ACC112 (cell line): ENCODE data around the gene GPR84.
A peak's percentile ranks its signal among the peaks of the same experiment; 100 is the strongest.

Experiments
- H2AFZ ChIP-seq: fragments of 200-600 bp; sonication (generic); one replicate; pipeline ENCODE4 v1.6.0; 2017; ENCODE audit warnings: antibody characterized with exemption, low read length; ENCODE audit not compliant: unreplicated experiment
- H3K27ac ChIP-seq: fragments of 200-600 bp; sonication (generic); 2 replicates; pipeline ENCODE4 v1.5.1; 2014; ENCODE audit warnings: low read depth, mild to moderate bottlenecking, antibody characterized with exemption, low read length, moderate library complexity
- H3K27me3 ChIP-seq: fragments of 200-600 bp; sonication (generic); 2 replicates; pipeline ENCODE4 v1.6.1; 2014; ENCODE audit warnings: mild to moderate bottlenecking, antibody characterized with exemption, low read length, moderate library complexity, mixed read lengths; ENCODE audit not compliant: insufficient read depth
- H3K36me3 ChIP-seq: fragments of 200-600 bp; sonication (generic); 2 replicates; pipeline ENCODE4 v1.6.1; 2016; ENCODE audit warnings: mild to moderate bottlenecking, antibody characterized with exemption, low read length, moderate library complexity, mixed read lengths; ENCODE audit not compliant: insufficient read depth
- H3K4me1 ChIP-seq: fragments of 200-600 bp; sonication (generic); one replicate; pipeline ENCODE4 v1.6.1; 2016; ENCODE audit warnings: low read length, mixed read lengths; ENCODE audit not compliant: insufficient read depth, unreplicated experiment, control insufficient read depth
- H3K4me3 ChIP-seq: fragments of 200-600 bp; sonication (generic); 2 replicates; pipeline ENCODE4 v1.5.1; 2014; ENCODE audit warnings: mild to moderate bottlenecking, low read depth, low read length
- H3K79me2 ChIP-seq: fragments of 200-600 bp; sonication (generic); one replicate; pipeline ENCODE4 v1.6.0; 2016; ENCODE audit warnings: low read length; ENCODE audit not compliant: control insufficient read depth, unreplicated experiment, insufficient read depth

Gene GPR84

GRCh38 chr12:54373649-54374561 lies 9.6 kb upstream of the GPR84 start:
- H3K27ac ChIP-seq, result peak overlapping the region; percentile 50
- no peak overlapping the region for H3K4me3 ChIP-seq
- no peaks in the 10 kb centered on the region for H3K36me3 ChIP-seq
- no peaks in the 10 kb centered on the region for H3K79me2 ChIP-seq
- H3K4me1 ChIP-seq, result peaks cover 59% of the 10 kb centered on the region
- no peaks in the 10 kb centered on the region for H3K27me3 ChIP-seq
- H2AFZ ChIP-seq, result no peak overlapping the region

GRCh38 chr12:54372113-54372806 lies 8.0 kb upstream of the GPR84 start:
- Histone ChIP-seq H2AFZ (no peak overlapping the region), H3K27me3 (no peaks in the 10 kb centered on the region), H3K27ac (peak overlapping the region; percentile 58), H3K36me3 (no peaks in the 10 kb centered on the region), H3K4me3 (no peak overlapping the region), H3K4me1 (peaks cover 60% of the 10 kb centered on the region), H3K79me2 (no peaks in the 10 kb centered on the region)

DNA sequence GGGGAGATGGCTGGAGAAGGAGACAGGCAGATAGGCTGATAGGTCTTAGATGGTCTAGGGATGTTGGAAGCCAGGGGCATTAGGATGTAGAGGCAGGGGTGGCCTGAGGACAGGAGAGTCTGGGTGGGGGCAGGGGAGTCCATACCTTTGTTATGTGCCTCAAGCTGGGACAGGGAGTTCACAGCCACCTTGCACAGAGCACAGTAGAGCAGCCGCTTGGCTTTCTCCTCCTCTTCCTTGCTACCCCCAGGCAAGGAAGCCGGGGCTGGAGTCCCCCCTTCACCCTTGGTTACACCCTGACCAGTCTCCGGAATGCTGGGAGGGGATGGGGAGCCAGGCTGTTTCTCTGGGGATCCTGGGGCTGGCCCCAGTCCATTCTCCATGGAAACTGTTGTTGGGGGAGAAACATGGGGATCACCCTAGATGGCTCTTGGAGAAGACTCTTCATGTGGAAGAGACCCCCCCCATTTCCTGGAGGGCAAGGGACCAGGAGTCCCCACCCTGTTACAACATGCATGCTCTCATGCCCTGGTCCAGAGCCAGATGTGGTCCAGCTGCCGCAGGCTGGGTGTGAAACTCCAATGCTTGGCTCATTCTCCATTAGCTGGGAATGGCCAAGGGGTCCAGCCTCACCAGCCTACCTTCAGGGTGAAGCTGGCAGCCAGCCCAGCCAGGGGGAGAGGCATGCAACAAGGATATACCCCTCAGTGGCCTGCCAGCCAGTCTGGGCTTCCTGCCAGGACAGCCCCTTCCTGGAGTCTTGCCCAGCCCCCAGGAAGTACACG lies 7.2 kb upstream of the GPR84 start:
- no peak overlapping the region for H2AFZ ChIP-seq
- H3K27me3 ChIP-seq, result no peaks in the 10 kb centered on the region
- H3K79me2 ChIP-seq, result no peaks in the 10 kb centered on the region
- H3K4me1 ChIP-seq, result peaks cover 60% of the 10 kb centered on the region
- no peak overlapping the region for H3K4me3 ChIP-seq
- no peaks in the 10 kb centered on the region for H3K36me3 ChIP-seq
- H3K27ac ChIP-seq, result peak overlapping the region; percentile 58

DNA sequence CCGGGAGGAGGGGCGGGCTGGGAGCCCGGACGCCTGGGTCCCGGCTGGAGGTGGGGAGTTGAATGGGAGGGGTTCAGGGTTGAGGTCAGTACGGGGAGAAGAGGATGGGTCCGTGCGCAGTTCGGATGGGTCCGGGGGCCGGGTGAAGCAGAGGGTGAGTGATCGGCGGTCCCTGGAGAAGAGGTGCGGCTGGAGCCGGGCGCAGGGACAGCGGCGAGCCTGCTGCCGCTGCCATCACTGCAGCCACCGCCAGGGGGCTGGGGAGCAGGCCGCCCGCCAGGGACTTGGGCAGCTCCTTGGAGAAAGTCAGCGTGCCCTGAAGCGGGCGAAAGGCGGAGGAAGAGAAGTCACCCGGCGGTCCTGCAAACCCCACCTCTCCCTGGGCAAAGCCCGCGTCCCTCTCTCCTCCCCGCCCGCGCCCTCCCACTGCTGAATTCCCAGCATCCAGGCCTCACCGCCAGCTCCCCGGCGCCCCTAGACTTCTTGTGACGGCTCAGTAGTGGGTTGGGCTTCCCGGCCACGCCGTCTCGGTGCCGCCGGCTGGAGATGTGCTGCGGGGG lies 6.0 kb upstream of the GPR84 start:
- Histone ChIP-seq H3K27ac (no peak overlapping the region), H3K36me3 (no peaks in the 10 kb centered on the region), H3K27me3 (no peaks in the 10 kb centered on the region), H3K79me2 (no peaks in the 10 kb centered on the region), H2AFZ (no peak overlapping the region), H3K4me1 (peaks cover 57% of the 10 kb centered on the region), H3K4me3 (peak overlapping the region; percentile 31)

DNA sequence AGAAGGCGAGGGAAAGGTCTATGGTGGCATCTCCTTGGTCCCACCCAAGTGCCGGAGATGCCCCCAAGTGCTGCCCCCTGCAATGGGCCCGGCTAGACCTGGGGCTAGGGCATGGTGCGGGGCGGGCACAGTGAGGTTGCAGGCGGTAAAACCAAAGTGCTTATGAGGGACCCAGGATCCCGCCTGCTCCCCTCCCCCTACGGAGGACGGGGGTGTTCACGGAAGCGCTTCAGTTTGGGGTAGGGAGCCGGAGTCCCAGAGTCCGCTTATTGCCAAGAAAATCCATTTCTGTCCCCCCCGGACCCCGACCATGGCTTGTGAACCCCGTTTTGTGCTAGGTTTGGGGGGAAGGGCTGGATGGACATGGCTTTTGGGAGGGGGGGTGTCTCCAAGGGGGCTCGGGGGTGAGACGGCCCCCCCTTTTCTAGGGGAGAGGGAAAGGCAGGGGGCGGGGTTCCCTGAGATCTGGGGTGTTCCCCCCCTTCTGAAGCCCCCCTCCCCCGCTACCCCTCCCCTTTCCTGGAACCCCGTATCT lies 5.4 kb upstream of the GPR84 start:
- H3K36me3 ChIP-seq, result no peaks in the 10 kb centered on the region
- H3K27me3 ChIP-seq, result no peaks in the 10 kb centered on the region
- H3K4me1 ChIP-seq, result peaks cover 51% of the 10 kb centered on the region
- H3K79me2 ChIP-seq, result no peaks in the 10 kb centered on the region
- H3K4me3 ChIP-seq, result peak overlapping the region; percentile 31
- H2AFZ ChIP-seq, result no peak overlapping the region
- H3K27ac ChIP-seq, result no peak overlapping the region

DNA sequence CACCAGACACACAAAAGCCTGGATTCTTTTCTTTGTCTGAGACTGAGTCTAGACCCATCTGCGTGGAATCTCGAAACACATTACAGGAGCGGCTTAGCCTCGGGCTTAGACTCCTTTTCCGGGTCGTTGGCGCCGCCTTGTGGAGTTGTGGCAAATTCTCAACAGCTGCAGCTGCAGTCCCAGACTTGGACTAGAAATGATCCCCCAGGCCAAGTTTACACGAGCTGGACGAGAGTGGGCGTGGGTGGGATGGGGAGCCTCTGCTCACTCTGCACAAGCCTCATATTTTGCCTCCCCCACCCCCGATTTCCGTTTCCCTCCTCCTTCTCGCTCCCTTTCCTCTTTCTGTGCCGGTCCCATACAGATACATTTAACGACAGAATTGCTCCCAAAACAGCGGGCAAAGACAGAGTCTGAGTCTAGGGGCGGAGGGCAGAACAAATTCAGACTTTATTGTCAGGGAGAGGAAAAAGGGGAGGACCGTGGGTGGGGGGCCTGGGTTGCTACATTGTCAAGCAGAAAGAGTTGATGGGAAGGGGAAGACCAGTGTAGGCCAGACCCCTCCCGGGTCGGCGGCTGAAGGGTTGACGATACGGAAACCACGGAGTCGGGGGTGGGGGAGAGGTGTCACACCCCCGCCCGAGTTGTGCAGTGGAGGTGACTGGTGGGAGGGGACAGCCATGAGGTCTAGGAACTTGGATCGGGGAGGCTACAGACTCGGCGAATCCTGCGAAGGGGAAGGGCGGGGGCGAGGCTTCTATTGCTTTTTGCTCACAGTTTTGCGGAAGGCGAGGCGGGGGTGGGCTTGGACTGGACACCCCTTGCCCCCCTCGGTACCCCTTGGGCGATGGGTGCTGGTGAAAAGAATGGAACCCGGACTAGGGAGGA lies 4.7 kb upstream of the GPR84 start:
- Histone ChIP-seq H3K27ac (no peak overlapping the region), H3K4me1 (peaks cover 44% of the 10 kb centered on the region), H3K79me2 (no peaks in the 10 kb centered on the region), H2AFZ (no peak overlapping the region), H3K4me3 (peak overlapping the region; percentile 21; the same call in 1 of the 2 replicates), H3K27me3 (no peaks in the 10 kb centered on the region), H3K36me3 (no peaks in the 10 kb centered on the region)

DNA sequence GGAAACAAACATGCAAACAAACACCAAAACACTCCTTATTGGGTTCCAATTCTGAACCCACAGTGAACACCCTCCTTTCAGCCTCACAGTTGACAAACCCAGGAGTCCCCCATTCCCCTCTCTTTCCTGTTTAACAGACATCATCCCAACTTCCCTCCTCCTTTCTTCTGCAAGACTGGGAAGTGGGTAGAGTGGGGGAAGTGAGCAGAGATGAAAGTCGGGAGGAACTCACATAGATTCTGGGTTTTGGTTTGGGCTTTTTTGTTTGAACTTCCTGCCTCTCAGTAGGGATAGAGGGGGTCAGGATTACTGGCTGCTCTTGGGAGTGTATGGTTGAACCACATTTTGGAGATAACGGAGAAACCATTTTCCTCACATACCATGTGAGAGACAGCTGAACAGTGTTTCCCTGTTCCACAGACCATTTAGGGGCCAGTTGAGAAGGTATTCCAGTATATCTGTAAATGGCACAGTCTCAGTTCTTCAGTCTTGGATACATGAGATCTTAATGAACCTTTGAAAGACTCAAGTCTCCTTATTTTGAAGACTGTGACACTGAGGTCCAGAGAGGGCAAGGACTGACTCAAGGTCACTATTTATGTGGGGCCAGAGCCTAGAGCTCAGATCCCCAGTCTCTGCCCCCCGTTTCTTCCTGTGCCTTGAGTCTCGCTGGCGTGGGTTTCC lies 3.9 kb upstream of the GPR84 start:
- Histone ChIP-seq H3K4me3 (no peak overlapping the region), H3K36me3 (no peaks in the 10 kb centered on the region), H2AFZ (no peak overlapping the region), H3K4me1 (peaks cover 36% of the 10 kb centered on the region), H3K79me2 (no peaks in the 10 kb centered on the region), H3K27ac (no peak overlapping the region), H3K27me3 (no peaks in the 10 kb centered on the region)

DNA sequence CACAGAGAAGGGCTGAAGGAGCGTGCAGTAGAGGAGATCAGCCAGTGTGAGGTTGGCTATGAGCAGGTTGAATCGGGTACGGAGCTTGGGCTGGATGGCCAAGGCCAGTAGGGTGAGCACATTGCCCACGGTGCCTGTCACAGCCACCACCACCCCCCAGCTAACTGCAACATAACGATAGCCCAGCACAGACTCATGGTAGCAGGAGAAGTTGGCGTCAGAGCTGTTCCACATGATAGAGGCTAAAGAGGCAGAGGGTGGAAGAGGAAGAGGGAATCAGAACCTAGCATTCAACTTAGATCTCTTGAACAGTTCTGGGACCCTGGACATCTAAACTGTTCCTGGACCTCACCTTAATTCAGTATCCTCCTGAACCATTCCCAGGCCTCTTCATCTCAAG lies 668 bp downstream of the GPR84 start:
- no peak overlapping the region for H2AFZ ChIP-seq
- H3K4me1 ChIP-seq, result peaks cover 15% of the 10 kb centered on the region
- no peak overlapping the region for H3K27ac ChIP-seq
- H3K4me3 ChIP-seq, result no peak overlapping the region
- H3K27me3 ChIP-seq, result no peaks in the 10 kb centered on the region
- H3K36me3 ChIP-seq, result no peaks in the 10 kb centered on the region
- no peaks in the 10 kb centered on the region for H3K79me2 ChIP-seq

DNA sequence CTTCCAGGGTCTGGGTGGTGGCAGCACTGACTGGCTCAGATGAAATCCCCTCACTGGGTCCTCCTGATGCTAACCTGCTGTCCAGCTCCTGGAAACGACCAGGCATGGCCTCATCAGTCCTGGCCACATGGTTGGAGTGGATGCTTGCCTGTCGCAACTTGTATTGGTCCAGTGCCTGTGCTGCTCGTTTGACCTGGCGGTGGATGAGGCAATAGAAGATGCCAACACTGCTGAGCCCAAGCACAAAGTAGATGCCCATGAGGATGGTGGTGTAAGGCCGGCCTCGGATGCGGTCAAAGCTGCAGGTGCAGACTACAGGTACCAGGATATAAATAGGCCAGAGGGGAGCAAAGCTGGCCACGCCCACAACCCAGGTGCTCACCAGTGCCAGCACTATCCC lies 1.2 kb downstream of the GPR84 start:
- Histone ChIP-seq H3K36me3 (no peaks in the 10 kb centered on the region), H3K79me2 (no peaks in the 10 kb centered on the region), H3K4me1 (peaks cover 15% of the 10 kb centered on the region), H2AFZ (no peak overlapping the region), H3K27me3 (no peaks in the 10 kb centered on the region), H3K27ac (no peak overlapping the region), H3K4me3 (no peak overlapping the region)
